ENCODE measurements around the gene RSPH3. TPM values are rescaled to one million over a fixed set of nuclear protein-coding genes. Genes with fewer than 3 reads are reported as not detected.

The RSPH3 gene
- total and polyA plus RNA-seq, 8 donors, result 10.5 to 18.0 (median 11.2) TPM

GRCh38 chr6:158969148-158969547 lies 30.9 kb downstream of the RSPH3 start:
- Histone ChIP-seq H3K36me3 (peaks cover 0 to 7% of the 10 kb centered on the region in 2 donors), H3K4me1 (no peaks in the 10 kb centered on the region), H3K27ac (no peak overlapping the region), H3K9me3 (peaks cover 0 to 2% of the 10 kb centered on the region in 2 donors), H3K4me3 (no peak overlapping the region), H3K27me3 (no peaks in the 10 kb centered on the region)
- ATAC-seq (no peak), DNase-seq (no peak)
- TF ChIP-seq CTCF (IDR thresholded peaks at IDR 0.05), result no peak
- intact Hi-C loops (cut with DNase I), result no loop called here

- Histone ChIP-seq H3K4me1 (no peaks in the 10 kb centered on the region), H3K27me3 (no peaks in the 10 kb centered on the region), H3K27ac (no peak overlapping the region), H3K36me3 (no peaks in the 10 kb centered on the region), H3K9me3 (no peaks in the 10 kb centered on the region), H3K4me3 (no peak overlapping the region)
- DNase-seq (no peak), ATAC-seq (no peak)
- intact Hi-C loops (cut with DNase I), result no loop called here
- TF ChIP-seq CTCF (IDR thresholded peaks at IDR 0.05), result no peak
Observed at GRCh38 chr6:158963020-158963808, 36.8 kb downstream of the RSPH3 start.

GRCh38 chr6:158962371-158962770 lies 37.6 kb downstream of the RSPH3 start:
- Histone ChIP-seq H3K27ac (no peak overlapping the region), H3K4me1 (no peaks in the 10 kb centered on the region), H3K4me3 (no peak overlapping the region), H3K9me3 (no peaks in the 10 kb centered on the region), H3K36me3 (no peaks in the 10 kb centered on the region), H3K27me3 (no peaks in the 10 kb centered on the region)
- DNase-seq, result no peak
- no peak for ATAC-seq
- no peak for TF ChIP-seq CTCF (IDR thresholded peaks at IDR 0.05)
- intact Hi-C loops (cut with DNase I), result no loop called here

- no peaks in the 10 kb centered on the region for H3K27me3 ChIP-seq
- H3K36me3 ChIP-seq, result no peaks in the 10 kb centered on the region
- H3K4me3 ChIP-seq, result no peak overlapping the region
- no peaks in the 10 kb centered on the region for H3K9me3 ChIP-seq
- DNase-seq, result no peak
- H3K4me1 ChIP-seq, result no peaks in the 10 kb centered on the region
- no peak overlapping the region for H3K27ac ChIP-seq
- no peak for TF ChIP-seq CTCF (IDR thresholded peaks at IDR 0.05)
- no peak for ATAC-seq
- intact Hi-C loops (cut with DNase I), result no loop called here
Observed at GRCh38 chr6:158960026-158960425, 40.0 kb downstream of the RSPH3 start.

- Histone ChIP-seq H3K27ac (no peak overlapping the region), H3K4me1 (no peaks in the 10 kb centered on the region), H3K36me3 (no peaks in the 10 kb centered on the region), H3K27me3 (no peaks in the 10 kb centered on the region), H3K4me3 (no peak overlapping the region), H3K9me3 (no peaks in the 10 kb centered on the region)
- TF ChIP-seq CTCF (IDR thresholded peaks at IDR 0.05), result no peak
- DNase-seq (no peak), ATAC-seq (no peak)
- intact Hi-C loops (cut with DNase I), result no loop called here
Observed at GRCh38 chr6:158959552-158959951, 40.5 kb downstream of the RSPH3 start.
